GM18517 (cell line): Measurements from ENCODE around the gene NRN1L.

ENCODE experiments used
- ATAC-seq: cut with Tn5 transposase; IDR thresholded peaks from one replicate; pipeline ENCODE4 v1.9.1; 2021; ENCODE audit warnings: mild to moderate bottlenecking, moderate library complexity; ENCODE audit not compliant: unreplicated experiment

NRN1L gene

DNA sequence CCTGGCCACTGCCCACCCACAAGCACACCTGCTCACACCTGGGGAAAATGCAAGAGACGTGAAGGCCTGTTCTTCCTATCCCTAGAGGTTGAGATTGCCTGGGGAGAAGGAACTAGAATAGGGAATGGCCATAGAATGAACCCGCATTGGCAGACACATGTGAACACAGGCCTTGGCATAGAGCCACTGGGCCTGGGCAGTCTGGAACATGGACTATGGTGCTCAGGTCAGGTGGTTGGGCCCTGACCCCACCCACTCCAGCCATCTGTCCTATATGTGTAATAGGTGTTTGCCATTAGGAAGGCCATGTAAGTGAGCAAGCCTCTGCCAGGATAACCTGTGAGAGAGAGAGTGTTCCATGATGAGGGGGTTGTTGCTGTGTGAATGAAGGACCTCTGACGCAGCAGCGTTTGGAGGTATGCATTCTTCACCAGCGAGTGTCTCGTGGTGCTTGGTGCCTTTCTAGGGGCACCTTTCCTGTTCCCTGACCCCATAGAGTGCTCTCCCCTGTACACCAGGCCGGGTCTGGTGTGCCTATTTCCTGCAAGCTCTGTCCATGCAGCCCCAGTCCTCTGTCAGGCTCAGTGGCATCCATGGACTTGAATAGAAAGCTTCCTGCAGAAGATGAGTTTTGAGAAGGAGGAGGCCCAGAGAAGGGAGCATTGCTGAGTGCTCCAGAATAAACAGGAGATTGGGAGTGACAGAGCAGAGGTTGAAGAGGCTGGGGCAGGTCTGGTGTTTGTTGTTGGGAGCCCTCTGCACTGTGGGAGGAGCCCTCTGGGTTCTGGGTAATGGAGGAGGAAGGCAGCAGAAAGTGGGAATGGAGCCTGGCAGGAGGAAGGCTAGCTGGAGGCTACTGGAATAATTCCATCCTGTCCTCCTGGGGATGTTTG lies 31.4 kb downstream of the NRN1L start:
- ATAC-seq: no peak

DNA sequence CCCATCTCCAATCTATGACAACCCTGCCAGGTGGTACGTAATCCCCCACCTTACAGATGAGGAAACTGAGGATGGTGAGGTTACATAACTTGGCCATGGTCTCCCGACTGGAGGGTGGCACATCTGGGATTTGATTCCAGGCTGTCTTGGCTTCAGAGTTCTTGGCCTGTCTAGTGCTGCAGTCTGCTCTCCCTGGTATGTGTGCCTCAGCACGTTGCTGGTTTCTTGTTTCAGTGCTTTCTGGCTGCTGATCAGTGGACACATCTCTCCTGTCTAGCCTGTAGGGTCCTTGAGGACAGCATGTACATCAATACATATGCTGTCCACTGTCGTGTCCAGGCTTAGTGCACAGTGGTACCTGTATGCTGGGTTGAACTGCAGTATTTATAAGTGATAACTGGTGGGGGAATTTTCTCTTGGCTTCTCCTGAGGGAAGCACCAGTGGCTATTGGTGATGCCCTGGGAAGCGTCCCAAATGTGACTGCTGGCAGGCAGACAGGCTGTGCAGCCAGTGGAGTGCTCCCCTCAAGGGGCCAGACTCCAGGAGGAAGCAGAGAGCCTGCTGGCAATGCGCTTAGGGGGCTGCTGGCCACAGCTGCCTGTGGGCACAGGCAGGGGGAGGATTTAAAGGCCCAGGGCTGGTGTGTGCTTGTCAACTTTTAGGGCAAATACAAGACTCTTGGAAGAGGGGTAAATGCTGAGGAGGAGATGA lies 32.6 kb downstream of the NRN1L start:
- no peak for ATAC-seq

DNA sequence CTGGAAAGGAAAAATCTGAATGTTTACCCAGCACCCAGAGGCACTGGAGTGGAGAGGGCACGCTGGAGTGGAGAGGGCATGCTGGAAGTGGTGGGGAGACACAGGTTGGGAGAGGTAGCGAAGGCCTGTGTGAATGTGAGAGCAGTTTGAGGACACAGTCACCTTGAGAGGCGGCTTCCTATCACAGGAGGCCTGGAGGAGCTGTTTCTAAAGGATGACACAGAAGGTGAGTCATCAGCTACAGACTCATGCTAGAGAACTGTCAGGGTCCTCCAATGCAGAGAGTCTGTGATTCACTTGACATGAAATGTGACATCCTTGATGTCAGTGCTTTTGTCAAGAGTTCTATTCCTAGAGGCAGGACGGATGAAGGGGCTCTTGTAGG lies 33.2 kb downstream of the NRN1L start:
- ATAC-seq: no peak

DNA sequence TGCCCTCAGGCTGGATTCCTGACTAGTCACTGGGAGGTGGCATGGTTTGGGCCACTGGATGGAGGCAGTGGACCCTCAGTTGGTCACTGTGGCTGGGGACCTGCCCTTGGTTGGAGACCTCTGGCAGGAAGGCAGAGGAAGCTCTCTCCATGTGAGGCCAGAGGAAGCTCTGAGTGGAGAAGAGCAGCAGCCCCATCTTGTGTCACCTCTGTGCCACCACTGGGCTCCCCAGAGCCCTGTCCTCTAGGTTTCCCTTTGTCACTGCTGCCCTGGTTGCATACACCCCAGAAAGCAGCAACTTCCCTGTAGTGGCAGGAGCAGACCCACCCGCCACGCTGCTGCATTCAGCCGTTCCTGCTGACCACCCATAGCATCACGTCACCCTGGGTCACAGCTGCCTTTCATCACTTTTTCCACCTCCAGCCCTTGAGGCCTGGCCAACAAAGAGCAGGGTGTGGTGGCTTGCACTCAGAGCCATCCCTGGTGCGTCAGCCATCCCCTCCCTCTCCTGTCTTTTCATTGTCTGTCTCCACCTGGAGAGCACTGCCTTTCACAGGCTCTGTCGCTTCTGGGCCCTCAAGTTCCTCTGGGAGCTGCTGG lies 35.0 kb downstream of the NRN1L start:
- ATAC-seq: no peak

DNA sequence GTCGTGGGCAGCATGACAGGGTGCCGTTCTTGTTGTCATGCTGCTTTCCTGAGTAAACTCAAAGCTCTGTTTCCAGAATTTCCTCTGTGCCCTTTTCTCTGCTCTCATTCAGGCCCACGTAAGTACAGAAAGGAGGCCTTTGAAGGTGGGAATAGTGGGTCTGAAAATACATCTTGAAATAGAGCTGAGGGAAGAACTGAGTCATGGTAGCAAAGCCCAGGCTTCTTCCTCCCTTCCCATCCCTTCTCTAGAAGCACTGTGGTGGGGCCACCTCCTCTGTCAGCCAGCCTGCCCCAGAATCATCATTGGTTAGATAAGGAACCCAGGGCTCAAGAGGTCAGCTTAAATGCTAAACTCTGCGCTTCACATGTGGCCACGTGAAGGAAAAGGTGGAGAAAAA lies 37.5 kb downstream of the NRN1L start:
- no peak for ATAC-seq

DNA sequence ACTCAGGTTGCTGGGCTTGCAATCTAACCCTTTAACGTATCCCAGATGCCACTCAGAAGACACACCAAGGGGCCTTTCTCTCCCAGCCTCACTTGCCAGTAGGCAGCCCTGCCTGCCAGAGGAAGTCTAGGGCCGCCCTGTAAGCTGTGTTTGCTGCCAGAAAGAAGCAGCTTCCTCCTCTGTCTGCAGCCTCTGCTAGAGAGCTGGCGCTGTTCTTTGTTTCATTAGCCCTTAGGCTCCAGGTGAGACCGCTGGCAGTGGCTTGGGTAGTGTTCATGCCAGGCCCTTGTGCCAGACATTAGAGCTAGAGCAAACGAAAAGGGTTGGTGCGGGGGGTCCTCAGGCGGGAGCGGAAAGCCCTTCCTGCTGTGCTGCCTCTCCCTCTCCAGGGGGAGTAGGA lies 38.1 kb downstream of the NRN1L start:
- ATAC-seq: no peak

DNA sequence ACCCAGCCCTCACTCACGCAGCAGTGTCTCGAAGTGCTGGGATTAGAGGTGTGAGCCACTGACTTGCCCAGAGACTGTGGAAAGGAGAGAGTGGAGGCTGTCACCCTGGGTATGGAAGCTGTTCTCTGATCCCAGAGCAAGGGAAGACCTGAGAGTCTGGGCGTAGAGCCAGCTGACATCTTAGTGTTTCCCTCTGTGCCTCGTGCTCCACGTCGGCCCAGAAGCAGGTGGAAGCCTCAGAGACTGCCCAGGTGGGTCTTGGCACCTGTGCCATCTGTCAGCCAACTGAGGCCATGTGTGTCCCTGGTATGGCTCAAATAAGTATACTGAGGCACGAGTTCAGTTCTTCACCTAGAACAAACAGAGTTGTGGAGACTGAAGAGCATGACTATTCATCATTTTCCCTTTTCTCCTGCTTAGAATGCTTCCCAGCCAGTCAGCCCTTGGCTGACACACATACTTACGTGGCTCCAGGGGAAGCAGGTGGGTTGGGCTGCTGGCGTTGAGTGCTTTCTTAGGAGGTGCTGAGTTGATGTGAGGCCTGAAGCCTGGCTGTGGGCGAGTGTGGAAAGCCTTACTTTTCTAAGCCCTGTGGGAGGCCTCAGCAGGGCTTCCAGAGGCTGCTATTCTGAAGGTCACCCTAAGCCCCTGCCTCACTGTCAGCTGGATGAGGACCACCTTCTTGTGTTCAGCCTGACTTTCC lies 38.9 kb downstream of the NRN1L start:
- no peak for ATAC-seq

DNA sequence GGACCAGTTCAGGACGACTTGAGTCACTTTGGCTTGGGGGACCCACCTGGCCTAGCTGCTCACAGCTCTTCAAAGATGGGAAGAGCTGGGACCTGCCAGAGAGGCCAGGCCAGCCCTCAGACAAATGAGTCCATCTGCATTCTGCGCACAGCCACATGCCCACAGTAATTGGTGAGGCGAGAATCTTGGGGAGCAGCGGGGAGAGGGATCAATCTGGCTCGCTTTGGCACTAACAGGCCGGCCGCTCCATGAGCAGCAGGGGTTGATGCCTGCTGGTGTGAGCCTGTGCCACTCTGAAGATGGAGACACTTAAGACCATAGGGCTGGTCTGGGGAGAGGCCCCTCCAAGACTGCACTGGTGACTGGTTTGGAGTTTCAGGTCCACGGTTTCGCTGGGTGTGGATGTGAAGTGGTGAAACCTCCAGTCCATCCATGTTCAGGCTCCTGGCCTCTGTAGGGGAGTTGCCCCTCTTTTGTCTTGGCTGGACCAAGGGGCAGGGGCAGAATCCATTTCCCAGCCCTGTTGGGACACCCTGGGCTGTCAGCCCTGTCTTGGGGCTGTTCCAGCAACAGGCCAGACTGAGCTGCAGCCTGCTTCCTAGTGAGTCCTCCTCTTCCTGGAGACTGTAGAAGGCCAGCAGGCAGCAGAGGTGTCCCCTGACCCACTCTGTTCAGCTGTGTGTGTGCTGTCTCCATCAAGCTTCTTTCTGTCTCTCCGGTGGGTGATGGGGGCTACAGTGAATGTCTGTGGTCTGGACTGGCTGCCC lies 39.6 kb downstream of the NRN1L start:
- ATAC-seq: no peak

DNA sequence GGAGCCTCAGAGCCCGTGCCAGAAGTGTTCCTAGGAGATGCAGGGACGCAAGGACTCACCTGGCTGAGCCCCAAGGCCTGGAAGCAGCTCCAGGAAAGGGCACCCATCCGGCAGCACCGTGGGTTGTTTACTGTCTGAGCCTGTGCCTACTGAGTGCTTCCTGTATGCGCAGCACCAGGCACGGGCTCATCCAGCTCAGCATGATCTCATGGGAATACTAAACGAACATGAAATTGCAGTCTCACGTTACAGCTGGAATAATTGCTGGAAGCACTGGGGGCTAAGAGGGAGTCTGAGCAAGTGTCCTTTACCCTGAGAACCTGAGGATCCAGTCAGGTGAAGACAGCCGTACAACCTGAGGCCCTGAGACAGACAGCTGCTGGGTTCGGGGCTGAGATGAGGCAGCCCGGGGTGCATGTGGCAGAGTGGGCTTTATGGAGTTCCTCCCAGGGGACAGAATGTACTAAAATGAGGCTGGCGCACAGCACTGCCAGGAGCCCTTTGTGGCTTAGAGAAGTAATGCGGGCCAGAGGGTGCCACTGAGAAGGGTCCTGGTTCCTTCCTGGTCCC lies 41.6 kb downstream of the NRN1L start:
- ATAC-seq: no peak

DNA sequence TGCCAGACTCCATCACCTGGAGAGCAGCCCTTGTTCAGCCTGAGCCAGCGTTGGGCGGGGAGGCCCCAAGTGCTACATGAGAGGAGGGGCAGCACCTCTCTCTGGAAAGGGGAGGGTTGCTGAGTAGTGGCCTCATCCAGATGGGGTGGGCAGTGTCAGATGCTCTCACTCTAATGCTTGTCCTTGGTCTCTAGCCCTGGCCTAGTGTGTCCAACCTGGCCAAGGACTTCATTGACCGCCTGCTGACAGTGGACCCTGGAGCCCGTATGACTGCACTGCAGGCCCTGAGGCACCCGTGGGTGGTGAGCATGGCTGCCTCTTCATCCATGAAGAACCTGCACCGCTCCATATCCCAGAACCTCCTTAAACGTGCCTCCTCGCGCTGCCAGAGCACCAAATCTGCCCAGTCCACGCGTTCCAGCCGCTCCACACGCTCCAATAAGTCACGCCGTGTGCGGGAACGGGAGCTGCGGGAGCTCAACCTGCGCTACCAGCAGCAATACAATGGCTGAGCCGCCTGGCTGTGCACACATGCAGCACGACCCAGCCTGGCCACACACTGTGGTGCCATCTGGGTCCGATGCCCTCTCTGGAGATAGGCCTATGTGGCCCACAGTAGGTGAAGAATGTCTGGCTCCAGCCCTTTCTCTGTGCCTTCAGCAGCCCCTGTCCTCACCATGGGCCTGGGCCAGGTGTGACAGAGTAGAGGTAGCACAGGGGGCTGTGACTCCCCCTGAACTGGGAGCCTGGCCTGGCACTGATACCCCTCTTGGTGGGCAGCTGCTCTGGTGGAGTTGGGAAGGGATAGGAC lies 42.7 kb downstream of the NRN1L start:
- no peak for ATAC-seq

DNA sequence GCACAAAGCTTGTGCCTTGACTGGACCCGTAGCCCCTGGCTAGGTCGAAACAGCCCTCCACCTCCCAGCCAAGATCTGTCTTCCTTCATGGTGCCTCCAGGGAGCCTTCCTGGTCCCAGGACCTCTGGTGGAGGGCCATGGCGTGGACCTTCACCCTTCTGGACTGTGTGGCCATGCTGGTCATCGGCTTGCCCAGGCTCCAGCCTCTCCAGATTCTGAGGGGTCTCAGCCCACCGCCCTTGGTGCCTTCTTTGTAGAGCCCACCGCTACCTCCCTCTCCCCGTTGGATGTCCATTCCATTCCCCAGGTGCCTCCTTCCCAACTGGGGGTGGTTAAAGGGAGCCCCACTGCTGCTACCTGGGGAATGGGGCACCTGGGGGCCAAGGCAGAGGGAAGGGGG lies 43.5 kb downstream of the NRN1L start:
- ATAC-seq: no peak

DNA sequence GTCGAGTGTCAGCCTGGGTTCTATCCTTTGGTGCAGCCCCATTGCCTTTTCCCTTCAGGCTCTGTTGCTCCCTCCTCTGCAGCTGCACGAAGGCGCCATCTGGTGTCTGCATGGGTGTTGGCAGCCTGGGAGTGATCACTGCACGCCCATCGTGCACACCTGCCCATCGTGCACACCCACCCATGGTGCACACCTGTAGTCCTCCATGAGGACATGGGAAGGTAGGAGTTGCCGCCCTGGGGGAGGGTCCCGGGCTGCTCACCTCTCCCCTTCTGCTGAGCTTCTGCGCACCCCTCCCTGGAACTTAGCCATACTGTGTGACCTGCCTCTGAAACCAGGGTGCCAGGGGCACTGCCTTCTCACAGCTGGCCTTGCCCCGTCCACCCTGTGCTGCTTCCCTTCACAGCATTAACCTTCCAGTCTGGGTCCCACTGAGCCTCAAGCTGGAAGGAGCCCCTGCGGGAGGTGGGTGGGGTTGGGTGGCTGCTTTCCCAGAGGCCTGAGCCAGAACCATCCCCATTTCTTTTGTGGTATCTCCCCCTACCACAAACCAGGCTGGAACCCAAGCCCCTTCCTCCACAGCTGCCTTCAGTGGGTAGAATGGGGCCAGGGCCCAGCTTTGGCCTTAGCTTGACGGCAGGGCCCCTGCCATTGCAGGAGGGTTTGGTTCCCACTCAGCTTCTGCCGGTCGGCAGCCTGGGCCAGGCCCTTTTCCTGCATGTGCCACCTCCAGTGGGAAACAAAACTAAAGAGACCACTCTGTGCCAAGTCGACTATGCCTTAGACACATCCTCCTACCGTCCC lies 44.1 kb downstream of the NRN1L start:
- no peak for ATAC-seq

DNA sequence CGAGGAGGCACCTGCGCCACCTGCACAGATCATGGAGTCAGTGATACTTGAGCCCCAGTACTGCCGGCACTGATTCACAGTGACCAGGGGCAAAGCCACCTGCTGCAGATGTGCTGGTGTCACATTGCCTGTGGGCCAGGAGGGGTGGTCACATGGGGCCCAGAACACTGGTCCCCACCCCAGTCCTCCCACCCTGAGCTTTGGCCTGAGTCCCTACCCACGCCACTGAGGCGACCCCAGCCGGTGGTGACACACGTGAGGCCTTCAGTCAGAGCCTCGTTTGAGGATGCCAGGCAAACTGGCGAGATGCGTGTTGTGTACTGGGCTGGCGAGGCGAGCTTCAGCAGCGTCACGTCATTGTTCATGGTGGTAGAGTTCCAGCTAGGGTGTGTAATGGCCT lies 45.5 kb downstream of the NRN1L start:
- no peak for ATAC-seq

DNA sequence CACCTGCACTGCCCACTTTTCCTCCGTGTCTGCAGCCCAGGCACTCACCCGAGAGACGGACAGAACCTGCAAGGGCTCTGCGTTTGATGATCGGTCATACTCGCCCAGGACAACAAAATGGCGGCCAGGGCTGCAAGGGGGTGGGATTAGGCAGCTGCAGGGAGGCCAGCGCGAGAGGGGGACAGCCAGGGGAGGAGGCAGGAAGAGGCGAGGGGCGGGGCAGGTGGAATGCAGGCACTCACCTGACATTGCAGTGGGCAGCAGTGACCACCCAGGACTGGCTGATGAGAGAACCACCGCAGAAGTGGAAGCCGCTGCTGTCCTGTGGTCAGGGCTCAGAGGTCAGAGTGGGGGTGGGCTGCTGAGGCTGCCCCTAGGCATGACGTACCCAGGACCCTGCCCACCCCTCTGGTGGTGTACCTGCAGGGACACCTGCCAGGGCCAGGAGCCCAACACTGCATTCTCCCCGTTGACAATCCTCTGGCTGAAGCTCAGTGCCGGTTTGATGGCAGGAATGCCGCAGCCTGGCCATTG lies 46.1 kb downstream of the NRN1L start:
- ATAC-seq: no peak

DNA sequence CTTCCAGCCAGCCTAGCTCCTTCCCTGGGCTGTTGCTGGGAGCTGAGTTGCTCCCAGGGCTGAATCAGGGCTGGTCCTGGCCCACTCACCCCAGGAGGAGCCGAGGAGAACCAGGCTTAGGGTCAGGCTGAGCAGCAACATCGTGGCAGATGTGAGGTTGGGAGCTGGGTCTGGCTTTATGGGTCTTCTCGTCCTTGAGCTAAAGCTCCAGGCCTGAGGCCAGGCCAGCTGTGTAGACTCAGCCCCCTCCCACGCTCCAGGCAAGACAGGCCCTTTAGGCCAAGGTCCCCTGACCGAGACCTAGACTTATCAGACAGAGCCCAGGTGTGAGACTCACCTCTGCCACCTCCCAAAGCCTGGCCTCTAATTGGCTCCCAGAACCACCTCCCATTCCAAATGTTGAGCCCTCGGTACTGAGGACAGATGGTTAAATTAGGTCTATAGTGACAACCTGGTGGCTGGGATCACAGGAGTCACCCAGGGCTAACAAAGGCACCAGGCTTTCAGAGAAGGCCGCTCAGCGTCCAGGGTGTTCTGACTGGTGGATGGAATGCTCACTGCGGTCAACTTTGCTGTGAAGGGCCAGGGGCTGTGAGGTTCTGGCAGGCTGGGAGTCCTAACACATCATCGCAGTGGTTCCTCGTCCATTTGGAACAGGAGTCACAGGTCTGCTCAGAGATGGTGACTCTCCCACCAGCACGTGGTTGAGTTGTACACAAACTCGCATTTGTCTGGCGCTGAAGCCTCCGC lies 47.2 kb downstream of the NRN1L start, which contains the start of gene CTRL:
TSS of gene CTRL (minus strand) at position 151 of the 750 bp plus-strand sequence. CDS start at position 141, 10 bp downstream.
- no peak for ATAC-seq

DNA sequence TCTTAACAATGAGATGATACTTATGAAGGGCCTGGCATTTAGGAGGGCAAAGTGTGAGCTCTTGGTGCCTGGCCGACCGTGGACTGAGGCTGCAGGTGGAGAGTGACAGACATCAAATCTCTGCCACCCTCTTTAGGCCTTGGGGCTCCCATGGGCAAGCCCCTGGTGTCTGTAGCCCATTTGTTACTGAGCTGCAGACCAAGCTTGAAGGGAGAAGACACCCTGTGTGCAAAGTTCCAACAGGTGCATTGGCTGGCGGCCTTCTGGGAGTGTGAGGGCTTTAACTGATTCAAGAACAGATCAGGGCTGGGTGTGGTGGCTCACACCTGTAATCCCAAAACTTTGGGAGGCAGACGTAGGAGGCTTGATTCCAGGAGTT lies 47.8 kb downstream of the NRN1L start:
- no peak for ATAC-seq

DNA sequence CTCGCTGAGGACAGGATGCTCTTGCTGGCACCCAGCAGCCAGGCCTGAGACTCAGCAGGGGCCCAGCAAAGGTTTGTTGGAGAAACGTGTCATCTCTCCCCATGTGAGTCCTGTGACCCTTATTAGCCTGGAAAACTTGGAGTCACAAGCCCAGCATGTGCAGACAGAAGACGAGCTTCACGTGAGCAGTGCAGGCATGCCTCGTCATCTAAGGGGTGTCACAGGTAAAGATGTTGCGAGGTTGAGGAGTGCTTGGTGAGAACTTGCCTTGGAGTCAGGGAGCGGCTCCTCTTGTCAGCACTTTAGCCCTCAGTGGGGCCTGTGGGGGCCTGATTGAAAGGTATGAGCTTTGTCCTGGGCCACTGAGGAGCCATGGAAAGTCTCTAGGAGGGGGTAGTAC lies 49.1 kb downstream of the NRN1L start:
- no peak for ATAC-seq
